Stimulated activated CD4-positive, alpha-beta T cell treated with anti-CD3 and anti-CD28 coated beads, Interleukin-4, amount 100 ng/mL, for 1 hour (primary cell): ENCODE data around the gene KCNC3.

Source experiments
- DNase-seq: peaks from one replicate; pipeline ENCODE4 v3.0.0-alpha.2; 2020

KCNC3 gene

DNA sequence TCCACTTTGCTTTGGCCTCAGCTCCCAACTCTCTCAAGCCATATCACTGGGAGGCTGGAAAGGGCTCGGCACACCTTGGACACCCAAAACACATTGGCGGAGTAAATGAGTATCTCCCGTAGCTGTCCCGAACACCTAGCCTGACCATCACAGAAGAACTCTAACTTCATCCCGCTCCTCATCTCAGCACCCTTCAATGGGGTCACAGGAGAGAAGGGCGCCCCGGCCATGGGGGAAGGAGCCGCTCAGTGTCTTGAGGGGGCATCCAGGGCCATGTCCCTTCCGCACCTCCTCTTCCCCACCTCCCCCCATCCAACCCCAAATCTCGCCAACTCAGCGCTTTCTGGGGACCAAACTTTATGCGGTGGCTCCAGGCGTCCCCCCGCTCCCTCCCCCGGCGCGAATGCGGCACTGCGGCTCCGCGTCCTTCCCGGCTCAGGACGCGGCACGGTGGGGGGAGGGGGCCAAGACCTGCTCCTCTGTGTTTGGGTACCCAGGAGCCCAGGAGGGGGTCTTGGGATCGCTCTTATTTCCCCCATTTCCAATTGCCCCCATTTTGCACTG, 3.0 kb downstream of the KCNC3 start:
- DNase-seq, result no peak

- DNase-seq, result peak; percentile 74
Observed at GRCh38 chr19:50325310-50326100, 3.7 kb downstream of the KCNC3 start.

GRCh38 chr19:50324331-50324730, 4.8 kb downstream of the KCNC3 start:
- DNase-seq, result no peak

DNA sequence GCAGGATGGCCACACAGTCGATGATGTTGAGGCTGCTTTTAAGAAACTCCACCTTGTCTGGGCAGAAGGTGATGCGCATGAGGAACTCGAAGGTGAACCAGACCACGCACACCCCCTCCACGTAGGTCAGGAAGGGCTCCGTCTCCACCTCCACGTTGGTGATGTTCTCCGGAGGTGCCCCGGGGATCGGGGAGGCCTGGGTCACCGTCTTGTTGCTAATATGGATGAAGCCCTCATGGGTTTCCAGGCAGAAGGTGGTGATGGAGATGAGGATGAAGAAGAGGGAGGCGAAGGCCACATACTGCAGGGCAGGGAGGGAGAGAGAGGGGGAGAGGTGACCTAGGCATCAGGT, 5.4 kb downstream of the KCNC3 start:
- no peak for DNase-seq

DNA sequence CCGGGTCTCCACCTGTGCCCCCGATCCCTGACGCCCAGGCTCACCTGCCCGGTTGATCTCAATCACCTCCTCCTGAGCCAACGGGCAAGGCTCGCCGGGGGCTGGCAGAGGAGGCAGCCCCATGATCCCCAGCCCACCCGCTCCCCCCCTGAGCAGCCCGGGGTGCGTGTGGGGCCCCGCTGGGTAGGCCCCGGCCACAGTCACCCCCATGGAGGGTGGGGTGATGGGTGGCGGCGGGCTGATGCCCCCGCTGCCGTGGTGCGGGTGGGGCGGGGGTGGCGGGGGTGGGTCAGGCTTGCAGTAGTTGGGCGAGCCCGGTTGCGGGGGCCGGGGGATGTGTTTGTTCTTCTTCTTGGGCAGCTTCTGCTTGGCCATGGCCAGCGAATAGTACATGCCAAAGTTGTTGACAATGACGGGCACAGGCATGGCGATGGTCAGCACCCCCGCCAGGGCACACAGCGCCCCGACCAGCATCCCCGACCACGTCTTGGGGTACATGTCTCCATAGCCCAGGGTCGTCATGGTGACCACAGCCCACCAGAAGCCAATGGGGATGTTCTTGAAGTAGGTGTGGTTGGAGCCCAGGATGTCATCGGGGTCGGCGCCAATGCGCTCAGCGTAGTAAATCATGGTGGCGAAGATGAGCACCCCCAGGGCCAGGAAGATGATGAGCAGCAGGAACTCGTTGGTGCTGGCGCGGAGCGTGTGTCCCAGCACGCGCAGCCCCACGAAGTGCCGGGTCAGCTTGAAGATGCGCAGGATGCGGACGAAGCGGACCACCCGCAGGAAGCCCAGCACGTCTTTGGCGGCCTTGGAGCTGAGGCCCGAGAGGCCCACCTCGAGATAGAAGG, 6.0 kb downstream of the KCNC3 start:
- no peak for DNase-seq

DNA sequence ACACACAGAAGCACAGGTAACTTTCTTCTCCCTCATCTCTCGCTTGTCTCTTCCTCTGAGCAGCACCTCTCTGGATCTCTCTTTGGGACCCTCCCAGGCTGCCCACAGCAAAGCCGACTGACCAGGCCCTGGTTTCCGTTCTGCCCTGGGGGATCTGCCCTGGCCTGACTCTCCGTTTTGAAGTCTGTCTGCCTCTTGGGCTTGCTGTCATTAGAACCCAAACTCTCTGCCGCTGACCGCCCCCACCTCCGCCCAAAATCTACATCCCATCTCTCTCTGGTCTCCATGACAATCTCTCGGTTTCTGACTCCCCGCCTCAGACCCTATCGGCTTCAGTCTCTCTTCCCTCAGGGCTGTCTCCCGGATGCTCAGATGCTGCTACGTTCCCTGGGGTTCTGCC, 6.9 kb downstream of the KCNC3 start:
- DNase-seq, result no peak

GRCh38 chr19:50321831-50322230, 7.3 kb downstream of the KCNC3 start:
- DNase-seq, result no peak

GRCh38 chr19:50320596-50320995, 8.6 kb downstream of the KCNC3 start:
- DNase-seq, result no peak

DNA sequence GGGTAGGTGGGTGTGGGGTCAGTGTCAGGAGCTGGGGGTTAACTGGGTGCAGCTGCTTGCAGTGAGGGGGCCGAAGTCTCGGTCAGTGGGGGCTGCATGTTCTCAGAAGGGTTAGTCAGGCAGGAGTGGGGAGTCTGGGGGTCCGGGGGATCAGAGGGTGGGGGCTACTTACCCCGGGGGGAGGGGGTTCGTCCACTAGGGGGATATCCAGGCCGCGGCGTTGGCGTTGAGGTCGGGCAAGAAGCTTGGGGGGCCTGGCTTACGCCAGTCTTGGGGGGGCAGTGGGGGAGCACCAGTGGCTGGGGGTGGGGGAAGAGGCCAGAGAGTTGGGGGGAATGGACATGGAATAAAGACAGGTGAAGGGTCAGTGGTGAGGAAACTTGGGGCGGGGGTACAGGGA, 9.1 kb downstream of the KCNC3 start:
- no peak for DNase-seq

DNA sequence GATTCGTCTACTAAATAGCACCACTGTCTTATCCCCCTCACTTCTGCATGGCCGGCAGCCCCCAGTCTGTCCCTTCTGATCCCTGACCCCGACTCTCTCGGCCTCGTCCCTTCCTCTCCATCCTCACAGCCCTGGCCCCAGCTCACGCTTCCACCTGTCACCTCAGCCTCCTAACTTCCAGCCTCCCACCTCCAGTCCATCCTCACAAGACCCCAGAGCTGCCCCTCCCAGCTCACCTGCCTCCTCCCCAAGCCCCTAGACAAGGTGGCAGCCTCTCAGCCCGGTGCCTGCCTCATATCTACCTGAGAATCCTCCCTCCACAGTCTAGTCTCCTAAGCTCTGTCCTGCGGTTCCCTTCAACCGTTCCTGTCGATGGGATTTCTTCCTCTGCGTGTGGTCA, 10.0 kb downstream of the KCNC3 start:
- no peak for DNase-seq

DNA sequence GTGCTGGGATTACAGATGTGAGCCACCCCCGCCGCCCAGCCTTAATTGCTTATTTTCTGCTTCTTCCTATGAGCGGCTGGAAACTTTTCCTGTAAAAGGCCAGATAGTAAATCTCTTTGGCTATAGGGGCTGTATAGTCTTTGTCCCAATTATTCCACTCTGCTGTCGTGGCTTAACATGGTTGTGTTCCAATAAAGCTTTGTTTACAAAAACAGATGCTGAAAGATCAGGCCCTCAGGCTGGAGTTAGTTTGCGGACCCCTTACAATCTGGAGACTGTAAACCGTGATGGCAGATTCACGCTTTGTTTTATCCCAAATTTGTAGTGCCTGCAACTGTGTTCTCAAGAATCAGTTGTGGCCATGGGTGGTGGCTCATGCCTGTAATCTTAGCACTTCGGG, 10.7 kb downstream of the KCNC3 start:
- DNase-seq, result no peak

GRCh38 chr19:50317115-50317514, 12.1 kb downstream of the KCNC3 start:
- no peak for DNase-seq

DNA sequence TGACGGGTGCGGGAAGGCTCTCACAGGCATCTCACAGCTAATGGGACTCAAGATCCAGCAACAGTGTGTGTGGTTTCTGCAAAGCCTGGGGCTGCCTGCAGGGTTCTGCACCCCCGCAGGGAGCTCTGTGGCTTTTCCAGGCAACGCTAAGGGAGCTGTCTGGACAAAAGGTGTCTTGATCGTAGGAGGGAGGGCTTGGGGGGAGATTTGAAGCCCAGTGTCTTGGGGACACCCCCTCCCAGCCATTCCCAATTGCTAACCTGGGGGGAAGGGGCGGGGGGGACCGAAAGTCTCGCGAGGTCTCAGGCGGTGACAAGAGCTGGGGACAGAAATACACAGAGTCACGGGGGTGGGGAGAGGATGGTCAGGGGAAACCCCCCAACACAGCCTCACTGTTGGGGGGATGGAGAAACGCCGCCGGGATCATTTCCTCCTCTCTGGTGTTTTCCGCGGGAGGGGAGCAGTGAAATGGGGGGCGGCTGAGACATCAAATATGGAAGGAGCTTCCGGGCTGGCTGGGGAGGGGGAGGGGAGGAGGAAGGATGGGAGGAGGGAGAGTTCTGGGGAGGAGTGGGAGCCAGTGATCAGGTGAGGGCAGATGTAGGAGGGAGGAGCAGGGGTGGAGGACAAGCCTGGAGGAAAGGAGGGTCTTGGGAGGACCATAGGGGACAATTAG, 13.3 kb downstream of the KCNC3 start:
- peak; percentile 38 for DNase-seq

DNA sequence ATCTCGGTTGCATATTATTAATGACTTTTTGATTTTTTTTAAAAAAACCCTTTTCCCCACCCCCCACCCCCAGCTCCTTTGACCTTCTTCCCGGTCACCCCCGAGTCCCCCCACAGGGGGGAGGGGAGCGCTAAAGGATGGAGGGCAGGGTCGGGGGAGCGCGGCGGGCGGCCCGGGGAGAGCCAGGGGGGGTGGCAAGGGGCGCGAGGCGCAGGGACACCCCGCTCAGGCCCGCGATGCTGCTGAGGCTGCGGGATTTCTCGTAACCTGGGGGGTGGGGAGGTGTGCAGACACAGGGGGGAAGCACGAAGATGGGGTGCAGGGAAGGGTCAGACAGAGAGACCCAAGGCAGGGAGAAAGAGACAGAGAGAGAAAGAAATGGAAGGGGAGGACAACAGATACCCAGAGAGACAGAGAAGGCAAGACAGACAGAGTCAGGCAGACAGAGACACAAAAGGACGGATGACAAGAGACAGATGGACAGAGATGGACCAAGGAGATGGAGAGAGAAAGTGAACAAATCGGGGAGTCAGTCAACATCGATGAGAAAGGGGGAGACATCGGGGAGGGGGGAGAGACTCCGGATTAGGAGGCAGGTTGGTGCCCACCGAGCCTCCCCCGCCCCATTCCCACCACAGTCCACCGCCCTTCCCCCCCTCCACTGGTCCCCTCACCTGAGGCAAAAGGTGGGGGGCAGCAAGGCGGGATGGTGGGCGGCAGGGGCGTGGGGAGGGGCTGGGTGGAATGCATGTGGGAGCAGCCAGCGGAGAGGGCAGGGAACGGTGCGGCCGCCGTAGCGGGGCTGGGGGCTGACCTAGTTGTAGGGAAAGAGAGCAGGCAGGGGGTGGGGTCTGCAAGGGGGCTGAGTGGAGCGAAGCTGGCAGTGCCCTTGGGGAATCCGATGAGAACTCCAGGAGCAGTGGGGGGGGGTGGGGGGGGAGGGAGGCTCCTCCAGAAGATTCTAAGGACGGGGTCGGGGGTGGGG, 14.2 kb downstream of the KCNC3 start:
- DNase-seq, result no peak

DNA sequence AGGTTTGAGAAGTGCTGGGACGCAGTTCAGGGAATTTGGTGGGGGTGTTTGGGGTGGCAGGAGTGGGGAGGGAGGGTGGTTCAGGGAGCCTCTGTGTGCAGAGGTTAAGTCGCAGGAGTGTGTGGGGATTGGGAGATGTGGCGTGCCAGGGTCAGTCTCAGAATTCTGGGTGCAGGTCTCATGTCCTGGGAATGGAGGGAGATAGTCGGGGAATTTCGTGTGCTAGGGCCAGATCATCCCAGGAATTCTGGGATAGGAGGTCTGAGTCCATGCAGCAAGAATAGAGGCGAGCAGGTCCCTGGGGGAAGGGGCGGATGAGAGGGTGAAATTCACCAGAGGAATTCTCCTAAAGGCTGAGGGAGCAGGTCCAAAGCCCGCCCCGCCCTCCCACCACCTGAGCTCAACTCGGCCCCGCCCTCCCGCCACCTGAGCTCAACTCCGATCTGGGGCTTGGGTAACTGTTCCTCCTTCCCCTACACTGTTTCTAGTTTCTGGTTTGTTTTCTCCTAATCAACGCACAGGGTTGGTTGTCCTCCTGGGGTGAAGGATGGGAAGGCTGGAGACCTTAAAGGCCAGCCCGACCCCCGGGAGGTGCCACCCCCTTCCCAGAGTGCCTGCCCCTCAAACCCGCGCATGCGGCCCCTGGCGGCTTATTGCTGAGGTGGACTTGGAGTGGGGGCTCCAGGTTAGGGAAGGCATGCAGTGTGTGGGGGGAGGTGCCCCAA, 15.2 kb downstream of the KCNC3 start:
- DNase-seq, result no peak

DNA sequence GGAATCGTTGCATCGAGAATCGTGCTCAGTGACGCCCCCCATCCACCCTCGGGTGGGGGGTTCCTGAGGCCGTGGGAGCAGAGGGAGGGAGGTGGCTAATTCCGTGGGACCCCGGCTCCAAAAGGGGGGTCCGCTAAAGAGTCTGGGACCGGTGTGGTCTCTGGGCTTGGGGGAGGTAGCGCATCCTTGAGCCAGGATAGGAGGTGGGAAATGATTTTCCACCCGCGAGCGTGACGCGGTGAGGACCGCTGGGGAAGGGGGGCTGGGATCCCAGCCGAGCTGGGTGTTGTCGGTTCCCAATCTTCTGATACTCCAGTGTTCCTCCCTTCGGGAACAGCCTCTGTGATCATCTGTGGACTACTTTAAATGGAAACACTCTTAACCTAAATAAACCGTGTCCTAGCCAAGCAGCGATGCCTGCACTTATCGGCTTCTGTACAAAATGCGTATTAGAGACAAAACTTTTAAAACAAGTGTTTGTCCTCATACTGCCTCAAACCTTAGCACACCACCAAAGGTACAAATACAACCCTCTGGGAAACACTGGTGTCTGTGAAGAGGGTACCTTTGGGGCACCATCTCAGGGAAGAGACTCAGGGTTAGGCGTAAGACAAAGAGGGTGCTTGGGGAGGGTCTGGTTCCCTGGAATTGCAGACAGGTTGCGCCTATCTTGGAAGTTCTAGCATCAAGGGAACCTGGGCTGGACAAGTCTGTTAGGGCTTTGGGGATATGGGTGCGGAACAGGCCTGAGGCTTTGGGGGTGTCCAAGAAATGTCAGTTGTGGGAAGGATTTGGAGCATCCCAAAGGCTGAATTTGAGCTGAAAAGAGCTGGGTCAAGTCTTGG, 16.0 kb downstream of the KCNC3 start:
- no peak for DNase-seq

GRCh38 chr19:50311723-50312635, 17.2 kb downstream of the KCNC3 start:
- no peak for DNase-seq

- no peak for DNase-seq
Observed at GRCh38 chr19:50310759-50311465, 18.3 kb downstream of the KCNC3 start.
